ENCODE results near the gene DIPK1C. TPM values are rescaled to one million over a fixed set of nuclear protein-coding genes. Genes with fewer than 3 reads are reported as not detected.

Gene DIPK1C
- total RNA-seq, 2 experiments from 2014 or later = not detected

DNA sequence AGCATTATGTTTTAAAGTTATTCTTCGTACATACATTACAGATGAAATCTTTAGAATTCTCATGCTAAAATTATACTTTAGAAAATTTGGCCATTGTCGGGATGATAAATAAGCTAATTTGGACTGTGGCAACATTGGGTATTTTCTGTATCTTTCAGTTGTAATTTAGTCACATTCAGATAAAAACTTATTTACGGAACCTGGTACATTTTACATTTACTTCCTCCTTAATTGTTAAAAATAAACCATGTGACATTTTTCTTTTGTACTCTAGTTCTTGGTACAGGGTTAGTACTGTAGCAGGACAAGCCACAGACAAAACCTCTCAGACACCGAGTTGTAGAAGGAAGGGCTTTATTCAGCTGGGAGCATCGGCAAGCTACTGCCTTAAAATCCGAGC lies 43.3 kb upstream of the DIPK1C start:
- DNase-seq (no peak), ATAC-seq (ENCODE audit: poor library complexity) (no peak)
- intact Hi-C loops (cut with DNase I, micrococcal nuclease) = loop anchor here in 1 of 2 experiments (2.0 kb wide), 1 partner anchor 354 kb away; the partner anchor contains the start of gene FBXO15
- no peaks in the 10 kb centered on the region for H3K27me3 ChIP-seq (ENCODE audit: control insufficient read depth in 1 of 2, insufficient read depth in 2 of 2, low read length in 2 of 2)
- peaks cover 40% of the 10 kb centered on the region for H3K36me3 ChIP-seq (ENCODE audit: insufficient read depth, low read length)
- no peaks in the 10 kb centered on the region for H3K9me3 Mint-ChIP-seq
- peak overlapping the region; percentile 97 for H3K27ac Mint-ChIP-seq
- ChIA-PET POLR2A (interaction anchor here (0.6 to 2.6 kb wide), 5 partner anchors 10 to 158 kb away, joined by 3 to 16 read pairs (median 3); no protein-coding TSS in a partner anchor), CTCF (interaction anchor here (1.1 kb wide), 1 partner anchor 147 kb away, joined by 6 read pairs; no protein-coding TSS in a partner anchor)
- H3K9me3 ChIP-seq (ENCODE audit: control insufficient read depth in 1 of 2, insufficient read depth in 1 of 2, low read length in 2 of 2) = no peaks in the 10 kb centered on the region
- H3K4me1 Mint-ChIP-seq (ENCODE audit: low read depth) = peaks cover 53% of the 10 kb centered on the region
- H3K4me1 ChIP-seq (ENCODE audit: insufficient read depth, low read length) = peaks cover 46% of the 10 kb centered on the region
- no peak overlapping the region for H3K4me3 ChIP-seq (ENCODE audit: low read length)
- H3K4me3 Mint-ChIP-seq = peak overlapping the region; percentile 42
- H3K27me3 Mint-ChIP-seq = no peaks in the 10 kb centered on the region
- H3K36me3 Mint-ChIP-seq (ENCODE audit: low read depth) = peaks cover 76% of the 10 kb centered on the region
- TF ChIP-seq, protein P1, sequence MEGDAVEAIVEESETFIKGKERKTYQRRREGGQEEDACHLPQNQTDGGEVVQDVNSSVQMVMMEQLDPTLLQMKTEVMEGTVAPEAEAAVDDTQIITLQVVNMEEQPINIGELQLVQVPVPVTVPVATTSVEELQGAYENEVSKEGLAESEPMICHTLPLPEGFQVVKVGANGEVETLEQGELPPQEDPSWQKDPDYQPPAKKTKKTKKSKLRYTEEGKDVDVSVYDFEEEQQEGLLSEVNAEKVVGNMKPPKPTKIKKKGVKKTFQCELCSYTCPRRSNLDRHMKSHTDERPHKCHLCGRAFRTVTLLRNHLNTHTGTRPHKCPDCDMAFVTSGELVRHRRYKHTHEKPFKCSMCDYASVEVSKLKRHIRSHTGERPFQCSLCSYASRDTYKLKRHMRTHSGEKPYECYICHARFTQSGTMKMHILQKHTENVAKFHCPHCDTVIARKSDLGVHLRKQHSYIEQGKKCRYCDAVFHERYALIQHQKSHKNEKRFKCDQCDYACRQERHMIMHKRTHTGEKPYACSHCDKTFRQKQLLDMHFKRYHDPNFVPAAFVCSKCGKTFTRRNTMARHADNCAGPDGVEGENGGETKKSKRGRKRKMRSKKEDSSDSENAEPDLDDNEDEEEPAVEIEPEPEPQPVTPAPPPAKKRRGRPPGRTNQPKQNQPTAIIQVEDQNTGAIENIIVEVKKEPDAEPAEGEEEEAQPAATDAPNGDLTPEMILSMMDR (IDR thresholded peaks at IDR 0.05) = no peak
- H3K27ac ChIP-seq (ENCODE audit: low read depth in 1 of 2, low read length in 2 of 2) = peak overlapping the region in 1 of 2 donors; percentile 92

DNA sequence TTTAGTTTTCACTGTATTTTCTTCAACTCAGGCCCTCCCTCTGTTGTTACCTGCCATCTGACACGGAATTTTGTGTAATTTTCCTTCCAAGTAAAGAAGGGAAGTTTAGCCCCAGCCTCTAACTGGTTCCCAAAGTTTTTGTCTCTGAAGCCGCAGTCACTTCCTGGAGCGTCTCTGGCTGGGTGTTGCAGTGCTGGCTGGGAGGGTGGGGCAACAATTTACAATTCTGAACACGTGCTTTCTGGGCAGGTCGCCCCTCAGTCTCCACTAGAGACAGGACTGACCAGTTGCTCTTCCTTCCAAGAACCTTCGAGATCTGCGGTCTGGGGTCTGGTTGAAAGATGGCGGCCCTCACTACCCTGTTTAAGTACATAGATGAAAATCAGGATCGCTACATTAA lies 42.5 kb upstream of the DIPK1C start:
- Histone ChIP-seq H3K27me3 (ENCODE audit: control insufficient read depth in 1 of 2, insufficient read depth in 2 of 2, low read length in 2 of 2) (no peaks in the 10 kb centered on the region), H3K36me3 (ENCODE audit: insufficient read depth, low read length) (peaks cover 33% of the 10 kb centered on the region), H3K4me3 (ENCODE audit: low read length) (peak overlapping the region; percentile 59), H3K9me3 (ENCODE audit: control insufficient read depth in 1 of 2, insufficient read depth in 1 of 2, low read length in 2 of 2) (no peaks in the 10 kb centered on the region), H3K4me1 (ENCODE audit: insufficient read depth, low read length) (peaks cover 47% of the 10 kb centered on the region), H3K27ac (ENCODE audit: low read depth in 1 of 2, low read length in 2 of 2) (peak overlapping the region; percentile 86 to 92)
- ATAC-seq (ENCODE audit: poor library complexity) (peak; percentile 37), DNase-seq (peak in 11 of 14 experiments; percentile 12 to 75 (median 45))
- Mint-ChIP-seq H3K9me3 (no peaks in the 10 kb centered on the region), H3K27me3 (no peaks in the 10 kb centered on the region), H3K27ac (peak overlapping the region; percentile 97), H3K36me3 (ENCODE audit: low read depth) (peaks cover 69% of the 10 kb centered on the region), H3K4me1 (ENCODE audit: low read depth) (peaks cover 53% of the 10 kb centered on the region), H3K4me3 (peak overlapping the region; percentile 92)
- intact Hi-C loops (cut with DNase I, micrococcal nuclease) = loop anchor here (1.0 to 10.0 kb wide), 6 partner anchors 97 to 1985 kb away; partner anchors contain the start of genes FBXO15 (in 1 of the 2), TSHZ1 (in 1 of the 2) and ZNF407 (in 1 of the 2)
- POLR2A ChIA-PET = interaction anchor here (0.6 to 2.6 kb wide), 8 partner anchors 11 to 417 kb away, joined by 3 to 16 read pairs (median 4); no protein-coding TSS in a partner anchor
- TF ChIP-seq, protein P1 (IDR thresholded peaks at IDR 0.05) = no peak
- CTCF ChIA-PET = interaction anchor here (1.1 to 1.9 kb wide), 2 partner anchors 146 to 147 kb away, joined by 5 to 6 read pairs; no protein-coding TSS in a partner anchor

DNA sequence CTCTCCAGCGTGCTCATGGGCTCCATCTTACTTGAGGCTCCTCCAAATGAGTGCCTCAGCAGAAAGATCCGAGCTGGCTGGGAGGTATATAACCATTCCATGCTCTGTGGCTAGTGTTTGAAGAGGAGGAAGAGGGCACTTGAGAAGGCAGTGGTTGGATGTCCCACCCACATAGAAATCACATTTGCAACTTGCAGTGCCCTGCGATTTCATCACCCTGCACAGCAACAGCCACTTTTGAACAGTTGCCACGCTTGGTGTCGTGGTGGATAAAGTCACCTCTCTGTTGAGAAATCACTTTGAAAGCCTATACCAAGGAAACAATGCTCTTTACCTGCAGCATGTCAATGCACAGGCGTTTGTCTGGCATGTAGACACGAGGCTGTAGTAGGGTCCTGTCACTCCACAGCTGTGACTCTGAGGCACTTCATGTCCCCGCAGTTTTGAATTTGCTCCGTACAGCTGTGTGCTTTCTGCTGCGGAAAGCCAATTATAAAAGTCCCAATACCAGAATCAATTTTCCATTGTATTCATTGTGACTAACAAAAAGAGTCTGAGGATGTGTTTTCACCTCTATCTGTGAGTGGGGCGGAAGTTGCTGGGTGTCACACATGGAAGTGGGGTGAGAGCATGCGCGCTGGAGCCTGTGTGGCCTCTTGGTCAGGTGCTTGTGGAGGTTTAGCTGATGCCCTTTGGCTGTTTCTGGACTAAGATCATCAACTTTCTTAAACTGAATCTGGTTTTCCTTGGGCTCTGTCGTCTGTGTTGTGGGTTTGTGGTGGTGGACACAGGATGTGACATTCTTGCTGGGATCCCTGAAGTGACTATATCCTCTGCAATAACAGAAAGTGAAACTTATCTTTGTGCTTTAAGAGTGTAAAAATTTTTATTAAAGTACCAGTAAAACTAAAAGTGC lies 41.9 kb upstream of the DIPK1C start:
- Histone ChIP-seq H3K9me3 (ENCODE audit: control insufficient read depth in 1 of 2, insufficient read depth in 1 of 2, low read length in 2 of 2) (no peaks in the 10 kb centered on the region), H3K36me3 (ENCODE audit: insufficient read depth, low read length) (peaks cover 26% of the 10 kb centered on the region), H3K4me3 (ENCODE audit: low read length) (peak overlapping the region; percentile 59), H3K4me1 (ENCODE audit: insufficient read depth, low read length) (peaks cover 47% of the 10 kb centered on the region), H3K27ac (ENCODE audit: low read depth in 1 of 2, low read length in 2 of 2) (peak overlapping the region; percentile 86 to 92), H3K27me3 (ENCODE audit: control insufficient read depth in 1 of 2, insufficient read depth in 2 of 2, low read length in 2 of 2) (no peaks in the 10 kb centered on the region)
- Mint-ChIP-seq H3K27me3 (no peaks in the 10 kb centered on the region), H3K4me3 (peak overlapping the region; percentile 92), H3K4me1 (ENCODE audit: low read depth) (peaks cover 55% of the 10 kb centered on the region), H3K27ac (peak overlapping the region; percentile 97), H3K36me3 (ENCODE audit: low read depth) (peaks cover 66% of the 10 kb centered on the region), H3K9me3 (no peaks in the 10 kb centered on the region)
- TF ChIP-seq, protein P1 (IDR thresholded peaks at IDR 0.05) = no peak
- CTCF ChIA-PET = interaction anchor here (1.9 kb wide), 1 partner anchor 146 kb away, joined by 5 read pairs; no protein-coding TSS in a partner anchor
- POLR2A ChIA-PET = interaction anchor here (0.6 to 2.6 kb wide), 7 partner anchors 13 to 711 kb away, joined by 3 to 16 read pairs (median 4); partner anchors contain the start of gene TSHZ1
- DNase-seq (peak; percentile 57 to 87 (median 71)), ATAC-seq (ENCODE audit: poor library complexity) (peak; percentile 60)
- intact Hi-C loops (cut with DNase I, micrococcal nuclease) = loop anchor here (1.0 to 10.0 kb wide), 6 partner anchors 97 to 1986 kb away; partner anchors contain the start of genes TSHZ1 (in 1 of the 2) and ZNF407 (in 1 of the 2)
